GM19023 (cell line): ENCODE measurements around the gene CLMN.
"Not testable (repeated sequence)": the region's sequence is repeated elsewhere in the genome, so short reads cannot be mapped to it uniquely, and the experiment has no call there.

ENCODE experiments used
- ATAC-seq: cut with Tn5 transposase; IDR thresholded peaks from one replicate; pipeline ENCODE4 v1.9.1; 2021; ENCODE audit warnings: mild to moderate bottlenecking, moderate library complexity; ENCODE audit not compliant: unreplicated experiment

Gene CLMN

GRCh38 chr14:95142208-95142607 lies 177.5 kb downstream of the CLMN start:
- ATAC-seq: no peak

- ATAC-seq: no peak
Observed at GRCh38 chr14:95141684-95142083, 178.0 kb downstream of the CLMN start.

- ATAC-seq: no peak
Observed at GRCh38 chr14:95140060-95140858, 179.4 kb downstream of the CLMN start.

GRCh38 chr14:95138876-95139275 lies 180.8 kb downstream of the CLMN start:
- ATAC-seq: no peak

DNA sequence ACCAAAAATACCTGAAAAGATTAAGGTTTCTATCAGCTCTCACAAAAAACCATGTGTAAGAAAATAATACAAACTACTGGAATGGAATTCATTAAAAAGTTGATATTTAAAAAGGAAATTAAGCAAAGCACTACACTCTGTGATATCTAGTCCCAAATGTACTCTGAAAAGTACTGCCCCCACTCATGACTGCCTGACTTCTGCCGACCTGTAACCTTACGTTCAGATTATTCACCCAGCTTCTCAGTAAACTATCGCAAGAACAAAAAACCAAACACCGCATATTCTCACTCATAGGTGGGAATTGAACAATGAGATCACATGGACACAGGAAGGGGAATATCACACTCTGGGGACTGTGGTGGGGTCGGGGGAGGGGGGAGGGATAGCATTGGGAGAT lies 181.3 kb downstream of the CLMN start:
- not testable (repeated sequence) for ATAC-seq

GRCh38 chr14:95137804-95138167 lies 181.9 kb downstream of the CLMN start:
- ATAC-seq: no peak

DNA sequence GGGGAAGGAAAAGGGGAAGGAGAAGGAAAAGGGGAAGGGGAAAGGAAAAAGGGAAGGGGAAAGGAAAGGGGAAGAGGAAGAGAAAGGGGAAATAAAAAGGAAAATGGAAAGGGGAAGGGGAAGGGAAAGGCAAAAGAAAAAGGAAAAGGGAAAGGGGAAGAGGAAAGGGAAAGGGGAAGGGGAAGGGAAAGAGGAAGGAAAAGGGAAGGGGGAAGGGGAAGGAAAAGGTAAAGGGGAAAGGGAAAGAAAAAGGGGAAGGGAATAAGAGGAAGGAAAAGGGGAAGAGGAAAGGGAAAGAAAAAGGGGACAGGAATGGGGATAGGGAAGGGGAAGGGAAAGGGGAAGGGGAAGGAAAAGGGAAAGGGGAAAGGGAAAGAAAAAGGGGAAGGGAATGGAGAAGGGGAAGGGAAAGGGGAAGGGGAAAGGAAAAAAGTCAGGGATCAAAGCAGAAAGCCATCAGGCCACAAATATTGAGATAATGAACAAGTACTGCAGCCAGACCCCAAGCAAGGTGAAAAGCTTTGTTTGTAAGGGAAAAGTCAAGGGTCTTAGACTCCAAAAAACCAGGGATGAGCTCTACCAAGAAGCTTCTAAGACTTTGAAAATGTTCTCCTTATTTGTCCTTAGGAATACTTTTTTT lies 182.4 kb downstream of the CLMN start:
- ATAC-seq: no peak

DNA sequence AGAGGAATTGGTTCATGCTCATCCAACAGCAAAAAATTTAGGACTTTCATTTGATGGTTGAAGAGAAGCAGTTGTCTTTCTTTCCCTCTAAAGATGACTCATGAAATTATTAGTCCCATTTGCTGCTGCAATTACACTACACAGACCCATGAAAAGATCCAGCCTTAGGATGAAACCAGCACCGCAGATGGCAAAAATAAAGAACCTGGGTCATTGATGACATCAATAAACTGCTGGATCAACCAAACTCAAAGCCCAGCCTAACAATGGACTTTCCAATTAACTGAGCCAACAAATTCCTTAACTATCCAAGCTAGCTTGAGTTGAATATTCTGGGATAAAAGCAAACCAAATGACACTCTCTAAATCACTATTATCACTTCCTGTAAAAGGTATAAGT lies 183.1 kb downstream of the CLMN start:
- no peak for ATAC-seq

- ATAC-seq: no peak
Observed at GRCh38 chr14:95134304-95134933, 185.3 kb downstream of the CLMN start.

DNA sequence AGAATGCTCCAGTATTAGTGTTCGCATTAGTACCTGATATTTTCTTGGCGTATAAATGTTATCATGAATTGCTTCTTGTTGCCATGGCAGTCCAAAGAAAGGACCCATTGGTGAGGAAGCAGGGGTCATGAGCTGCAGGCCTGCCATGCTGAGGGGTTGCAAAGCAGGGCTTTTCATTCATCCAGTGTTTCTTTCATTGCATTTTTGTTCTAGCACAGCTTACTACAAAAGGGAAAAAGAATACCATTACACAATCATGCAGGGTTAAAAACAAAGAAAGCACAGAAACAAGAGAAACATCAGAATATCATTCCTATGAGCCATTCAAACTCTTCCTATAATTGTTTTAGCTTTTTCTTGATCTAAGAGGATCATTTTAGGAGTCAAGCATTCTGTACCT lies 186.4 kb downstream of the CLMN start:
- ATAC-seq: no peak

GRCh38 chr14:95132760-95133159 lies 186.9 kb downstream of the CLMN start:
- no peak for ATAC-seq
